Right kidney (tissue), 1 donor: Measurements from ENCODE around the gene ANKMY1.

Experiments used
- DNase-seq: peaks from one replicate; pipeline ENCODE4 v3.0.0-alpha.2; 2016

ANKMY1 gene

GRCh38 chr2:240472078-240472790, 85.6 kb downstream of the ANKMY1 start:
- DNase-seq, result no peak

- DNase-seq, result no peak
Measured at GRCh38 chr2:240469740-240470139, 88.0 kb downstream of the ANKMY1 start.

DNA sequence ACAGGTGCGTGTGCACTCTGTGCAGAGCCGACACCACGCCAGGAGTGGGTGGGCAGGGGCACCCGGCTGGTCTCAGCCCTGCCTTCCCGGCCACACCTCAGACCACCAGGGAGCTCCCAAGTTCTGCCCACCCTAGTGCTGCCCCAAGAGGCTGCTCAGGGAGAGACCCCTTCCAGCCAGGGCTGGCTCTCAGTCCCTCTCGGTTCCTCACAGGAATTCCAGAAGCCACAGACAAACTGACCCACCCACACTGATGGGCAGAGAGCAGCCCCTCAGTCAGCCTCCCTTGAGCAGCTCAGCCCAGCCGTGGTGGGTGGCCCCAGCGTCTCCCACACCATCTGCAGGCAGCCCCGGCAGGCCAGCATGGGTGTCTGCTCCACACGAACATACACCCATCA, 88.5 kb downstream of the ANKMY1 start:
- DNase-seq, result peak; percentile 22

DNA sequence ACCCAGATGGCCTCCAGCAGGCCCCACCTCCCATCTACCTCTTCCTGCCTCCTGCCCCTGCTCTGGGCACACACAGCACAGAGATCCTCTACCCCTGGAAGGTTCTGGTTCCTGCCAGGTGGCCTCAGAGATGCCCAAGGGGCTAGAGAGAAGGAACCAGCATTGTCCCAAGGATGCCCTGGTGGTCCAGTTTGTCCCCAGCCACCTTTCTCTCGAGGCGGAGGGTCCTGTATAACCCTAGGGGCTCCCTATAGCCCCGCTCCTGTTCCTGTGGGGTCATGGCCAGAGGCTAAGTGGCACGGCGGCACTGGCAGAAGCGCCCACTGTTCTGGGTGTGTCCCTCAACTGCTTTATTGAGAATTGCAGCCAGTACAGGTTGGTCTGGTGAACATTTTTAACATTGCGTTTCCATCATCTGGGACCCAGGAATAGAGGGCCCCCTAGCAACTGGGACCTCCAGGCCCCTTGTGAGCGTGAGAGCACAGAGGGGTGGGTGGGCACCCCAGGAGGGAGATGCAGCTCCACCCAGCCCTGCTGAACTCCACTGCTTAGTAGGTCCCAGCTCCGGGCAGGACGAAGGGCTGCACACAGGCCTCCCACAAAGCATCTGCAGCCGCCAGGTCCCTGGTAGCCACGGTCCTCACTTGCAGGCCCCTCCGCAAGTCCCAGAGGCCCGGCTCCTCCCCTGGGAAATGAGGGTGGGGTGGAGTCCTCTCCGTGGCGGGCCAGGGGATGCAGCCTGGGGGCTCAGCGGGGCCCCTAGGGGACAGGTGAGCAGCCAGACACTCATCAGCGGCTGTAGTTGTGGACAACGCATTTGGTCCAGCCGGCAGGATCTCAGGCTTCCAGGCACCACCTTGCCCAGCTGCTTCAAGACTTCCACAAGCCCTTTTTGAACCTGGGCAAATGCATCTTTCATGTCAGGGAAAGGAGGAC, 89.2 kb downstream of the ANKMY1 start:
- peak; percentile 1 for DNase-seq

DNA sequence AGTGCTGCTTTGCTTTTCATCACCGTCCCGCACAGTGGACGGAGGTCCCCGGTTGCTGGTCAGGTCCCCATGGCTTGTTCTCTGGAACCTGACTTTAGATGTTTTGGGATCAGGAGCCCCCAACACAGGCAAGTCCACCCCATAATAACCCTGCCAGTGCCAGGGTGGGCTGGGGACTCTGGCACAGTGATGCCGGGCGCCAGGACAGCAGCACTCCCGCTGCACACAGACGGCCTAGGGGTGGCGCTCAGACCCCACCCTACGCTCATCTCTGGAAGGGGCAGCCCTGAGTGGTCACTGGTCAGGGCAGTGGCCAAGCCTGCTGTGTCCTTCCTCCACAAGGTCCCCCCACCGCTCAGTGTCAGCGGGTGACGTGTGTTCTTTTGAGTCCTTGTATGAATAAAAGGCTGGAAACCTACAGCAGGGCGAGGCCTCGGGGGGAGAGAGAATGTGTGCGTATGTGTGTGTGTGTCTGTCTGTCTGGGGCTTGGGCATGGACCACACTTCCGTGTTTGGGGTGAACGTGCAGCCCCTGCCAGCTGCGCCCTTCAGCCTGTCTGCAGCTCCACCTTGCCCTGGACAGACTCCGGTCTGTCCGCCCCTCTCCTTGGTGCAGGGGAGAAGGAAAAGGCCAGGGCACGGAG, 90.0 kb downstream of the ANKMY1 start:
- peak; percentile 2 for DNase-seq

GRCh38 chr2:240467149-240467642, 90.6 kb downstream of the ANKMY1 start:
- no peak for DNase-seq

GRCh38 chr2:240466579-240467148, 91.1 kb downstream of the ANKMY1 start:
- DNase-seq, result peak; percentile 14

DNA sequence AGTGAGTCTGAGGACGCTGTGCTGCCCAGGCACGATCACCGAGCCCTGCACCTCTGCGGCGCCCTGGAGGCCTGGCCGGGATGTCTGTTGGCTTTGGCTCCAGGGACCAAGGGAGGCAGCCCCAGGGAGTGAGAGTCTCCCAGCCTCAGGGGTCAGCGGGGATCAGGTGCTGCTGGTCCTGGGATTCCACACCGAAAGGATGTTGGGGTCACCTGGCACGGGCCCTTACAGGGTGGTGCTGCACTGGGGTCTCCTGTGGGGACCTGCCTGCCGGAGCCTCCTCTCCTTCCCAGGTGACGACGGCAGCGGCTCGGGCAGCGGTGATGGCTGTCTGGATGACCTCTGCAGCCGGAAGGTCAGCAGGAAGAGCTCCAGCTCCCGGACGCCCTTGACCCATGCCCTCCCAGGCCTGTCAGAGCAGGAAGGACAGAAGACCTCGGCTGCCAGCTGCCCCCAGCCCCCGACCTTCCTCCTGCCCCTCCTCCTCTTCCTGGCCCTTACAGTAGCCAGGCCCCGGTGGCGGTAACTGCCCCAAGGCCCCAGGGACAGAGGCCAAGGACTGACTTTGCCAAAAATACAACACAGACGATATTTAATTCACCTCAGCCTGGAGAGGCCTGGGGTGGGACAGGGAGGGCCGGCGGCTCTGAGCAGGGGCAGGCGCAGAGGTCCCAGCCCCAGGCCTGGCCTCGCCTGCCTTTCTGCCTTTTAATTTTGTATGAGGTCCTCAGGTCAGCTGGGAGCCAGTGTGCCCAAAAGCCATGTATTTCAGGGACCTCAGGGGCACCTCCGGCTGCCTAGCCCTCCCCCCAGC, 91.8 kb downstream of the ANKMY1 start:
- DNase-seq, result peak; percentile 1

DNA sequence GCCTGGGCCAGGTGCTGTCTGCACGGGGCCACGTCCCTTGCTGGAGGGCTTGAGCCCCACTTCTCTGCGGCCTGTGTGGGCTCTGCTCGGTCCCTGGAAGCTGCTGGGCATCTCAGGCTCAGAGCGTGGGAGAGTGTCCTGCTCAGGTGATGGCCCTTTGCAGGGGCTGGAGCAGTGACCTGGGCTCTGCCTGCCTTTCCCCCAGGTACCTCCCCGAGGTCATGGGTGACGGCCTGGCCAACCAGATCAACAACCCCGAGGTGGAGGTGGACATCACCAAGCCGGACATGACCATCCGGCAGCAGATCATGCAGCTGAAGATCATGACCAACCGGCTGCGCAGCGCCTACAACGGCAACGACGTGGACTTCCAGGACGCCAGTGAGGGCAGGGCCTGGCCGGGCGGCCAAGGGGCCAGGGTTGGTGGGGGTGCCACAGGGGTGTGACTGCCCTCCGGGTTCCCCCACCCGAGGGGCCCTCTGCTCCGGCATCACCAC, 92.5 kb downstream of the ANKMY1 start:
- no peak for DNase-seq

- DNase-seq, result no peak
Measured at GRCh38 chr2:240464514-240465241, 93.1 kb downstream of the ANKMY1 start.

DNA sequence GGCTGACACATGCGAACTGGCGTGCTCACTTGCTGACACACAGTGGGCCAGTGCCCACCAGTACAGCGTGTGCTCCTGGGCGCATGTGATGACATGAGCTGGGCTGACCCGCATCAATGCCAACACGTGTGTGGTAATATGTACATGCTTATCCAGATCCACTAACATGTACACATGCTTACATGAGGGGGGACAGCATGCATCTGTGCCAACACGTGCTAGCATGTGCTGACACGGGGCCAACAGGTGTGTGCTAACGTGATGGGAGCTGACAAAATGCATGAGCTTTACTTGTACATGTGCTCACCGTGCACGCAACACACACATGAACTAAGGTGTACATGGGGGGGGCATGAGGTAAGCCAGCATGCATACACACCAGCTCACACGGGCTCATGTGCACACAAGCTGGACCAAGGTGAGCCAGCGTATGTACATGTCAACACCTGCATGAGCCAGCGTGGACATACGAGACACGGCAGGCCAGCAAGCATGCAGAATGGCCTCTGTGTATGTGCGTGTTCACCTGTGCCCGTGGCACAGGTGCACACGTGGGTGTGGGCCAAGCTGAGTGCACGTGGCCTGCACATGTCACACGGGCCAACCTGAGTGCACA, 93.8 kb downstream of the ANKMY1 start:
- DNase-seq, result no peak

- DNase-seq, result no peak
Measured at GRCh38 chr2:240463274-240463865, 94.4 kb downstream of the ANKMY1 start.

GRCh38 chr2:240462707-240463273, 95.0 kb downstream of the ANKMY1 start:
- DNase-seq, result no peak

- no peak for DNase-seq
Measured at GRCh38 chr2:240462073-240462706, 95.6 kb downstream of the ANKMY1 start.

DNA sequence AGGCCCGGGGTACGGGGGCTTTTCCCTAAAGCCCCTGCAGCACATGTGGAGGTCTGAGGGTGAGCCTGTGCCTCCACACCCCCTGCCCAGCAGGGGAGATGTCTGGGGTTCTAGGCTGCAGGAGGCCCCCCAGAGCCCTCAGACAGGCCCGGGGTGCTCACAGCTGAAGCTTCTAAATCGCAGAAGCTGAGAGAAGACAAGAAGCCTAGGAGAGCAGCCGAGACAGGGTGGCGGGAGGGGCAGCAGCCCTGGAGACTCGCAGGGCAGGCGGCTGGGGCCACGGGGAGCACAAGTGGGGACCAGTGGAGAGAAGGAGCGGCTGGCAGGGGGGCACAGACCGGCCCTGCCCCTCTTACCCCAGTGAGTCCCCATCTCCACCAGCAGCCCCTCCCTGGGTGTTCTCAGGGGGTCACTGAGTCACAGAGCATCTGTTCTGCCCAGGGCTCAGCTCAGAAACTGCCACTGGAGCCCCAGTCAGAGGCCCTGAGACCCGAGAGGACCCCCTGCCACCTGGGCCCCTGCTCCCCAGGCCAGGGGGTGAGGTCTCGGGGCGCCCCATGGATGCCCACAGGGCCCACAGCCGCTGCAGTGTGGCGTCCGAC, 96.2 kb downstream of the ANKMY1 start:
- no peak for DNase-seq

GRCh38 chr2:240460781-240461431, 96.9 kb downstream of the ANKMY1 start:
- no peak for DNase-seq

DNA sequence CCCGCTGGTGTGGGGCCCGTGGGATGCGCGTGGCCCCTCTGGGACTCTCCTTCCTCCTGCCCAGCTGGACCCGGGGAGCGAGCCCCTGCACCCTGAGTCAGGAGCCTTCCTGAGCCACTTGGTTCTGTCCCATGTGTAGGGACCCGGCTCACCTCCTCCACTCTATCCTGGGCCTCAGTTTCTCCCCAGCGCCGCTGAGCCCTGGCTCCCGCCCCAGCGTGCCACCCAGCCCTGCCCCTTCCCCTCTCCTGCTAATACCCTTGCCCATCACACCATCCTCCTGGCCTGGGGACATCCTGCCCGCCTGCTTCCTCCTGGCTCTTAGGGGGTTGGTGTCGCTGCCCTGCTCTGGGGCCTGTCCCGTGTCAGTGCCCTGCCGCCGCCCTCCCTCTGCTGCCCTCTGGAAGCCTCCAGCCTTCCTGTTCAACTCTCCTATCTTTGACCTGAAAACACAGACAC, 97.5 kb downstream of the ANKMY1 start:
- no peak for DNase-seq
